HepG2 (cell line): ENCODE results near the gene GOLT1A. TPM values are rescaled to one million over a fixed set of nuclear protein-coding genes. Genes with fewer than 3 reads are reported as not detected.

Source experiments
- ATM ChIP-seq: fragments of 450-650 bp; IDR thresholded peaks from 2 replicates; pipeline ENCODE4 v1.7.1; 2017; ENCODE audit warnings: mild to moderate bottlenecking, borderline replicate concordance
- ETV5 ChIP-seq: IDR thresholded peaks from 2 replicates; pipeline ENCODE4 v1.6.1; 2018; ENCODE audit warnings: missing biosample characterization, missing genetic modification reagents, inconsistent platforms, borderline replicate concordance
- KMT2A ChIP-seq: sonication (generic); formaldehyde crosslinking; IDR thresholded peaks from 2 replicates; pipeline ENCODE4 v1.4.0; 2020; ENCODE audit warnings: missing genetic modification reagents
- NCOA5 ChIP-seq: sonication (generic); formaldehyde crosslinking; IDR thresholded peaks from 2 replicates; pipeline ENCODE4 v1.4.0; 2020; ENCODE audit warnings: missing genetic modification reagents
- POGZ ChIP-seq: sonication (generic); formaldehyde crosslinking; IDR thresholded peaks from 2 replicates; pipeline ENCODE4 v1.4.0; 2020; ENCODE audit warnings: mild to moderate bottlenecking, missing genetic modification reagents
- RARG ChIP-seq: sonication (generic); formaldehyde crosslinking; IDR thresholded peaks from 2 replicates; pipeline ENCODE4 v1.4.0; 2020; ENCODE audit warnings: low read depth, mild to moderate bottlenecking, missing genetic modification reagents
- SOX13 ChIP-seq, 3 experiments: fragments of 450-650 bp in 1 of 3; sonication (generic) in 1 of 3; formaldehyde crosslinking in 1 of 3; IDR thresholded peaks in 2 of 3; conservative IDR thresholded peaks in 1 of 3; 2 replicates each; pipeline versions ENCODE4 v1.5.0 to v1.6.1; 2016 to 2020; ENCODE audit warnings: antibody characterized with exemption in 1 of 3, mild to moderate bottlenecking in 1 of 3, missing compliant biosample characterization in 1 of 3, missing genetic modification reagents in 1 of 3, moderate library complexity in 1 of 3
- ZBTB40 ChIP-seq, 2 experiments: fragments of 450-650 bp in 1 of 2; sonication (generic) in 1 of 2; formaldehyde crosslinking in 1 of 2; IDR thresholded peaks; 2 replicates each; pipeline versions ENCODE4 v1.6.1 to v1.8.0; 2016 to 2022; ENCODE audit warnings: antibody characterized with exemption in 1 of 2, mild to moderate bottlenecking in 1 of 2, missing genetic modification reagents in 1 of 2
- ZNF160 ChIP-seq: sonication (generic); formaldehyde crosslinking; IDR thresholded peaks from 2 replicates; pipeline ENCODE4 v1.8.0; 2022; ENCODE audit warnings: mild to moderate bottlenecking, inconsistent platforms, missing genetic modification reagents
- ZNF337 ChIP-seq: sonication (generic); formaldehyde crosslinking; IDR thresholded peaks from 2 replicates; pipeline ENCODE4 v1.5.1; 2020; ENCODE audit warnings: missing genetic modification reagents, low read depth, mild to moderate bottlenecking, borderline replicate concordance
- ZNF576 ChIP-seq: sonication (generic); formaldehyde crosslinking; IDR thresholded peaks from 2 replicates; pipeline ENCODE4 v1.4.0; 2020; ENCODE audit warnings: mild to moderate bottlenecking, missing genetic modification reagents
- ZNF713 ChIP-seq: sonication (generic); formaldehyde crosslinking; IDR thresholded peaks from 2 replicates; pipeline ENCODE4 v1.4.0; 2020; ENCODE audit warnings: mild to moderate bottlenecking, missing genetic modification reagents
- ZNF761 ChIP-seq: sonication (generic); formaldehyde crosslinking; conservative IDR thresholded peaks from 2 replicates; pipeline ENCODE4 v1.4.0; 2020; ENCODE audit warnings: mild to moderate bottlenecking, missing genetic modification reagents
- ZNF770 ChIP-seq: sonication (generic); formaldehyde crosslinking; IDR thresholded peaks from 2 replicates; pipeline ENCODE4 v1.5.0; 2020; ENCODE audit warnings: mild to moderate bottlenecking, missing genetic modification reagents
- ZNF850 ChIP-seq: sonication (generic); formaldehyde crosslinking; conservative IDR thresholded peaks from 2 replicates; pipeline ENCODE4 v1.9.0; 2021; ENCODE audit warnings: mild to moderate bottlenecking, missing genetic modification reagents
- ZZZ3 ChIP-seq: sonication (generic); formaldehyde crosslinking; IDR thresholded peaks from 2 replicates; pipeline ENCODE4 v1.4.0; 2020; ENCODE audit warnings: missing genetic modification reagents, mild to moderate bottlenecking, borderline replicate concordance
- polyA plus RNA-seq, 8 experiments: library from polyadenylated mRNA; depleted of rRNA in 3 of 8; stranded (reverse) in 7 of 8; unstranded in 1 of 8; fragments of >200 nt; fragmentation: Illumina TruSeq in 4 of 8; extraction: Trizol in 4 of 8; gene quantifications; 2 replicates each; pipeline versions ENCODE4 v1.2.1 to v1.2.3, GENCODE V29; 2011 to 2016; ENCODE audit warnings: low read depth in 4 of 8, missing spikeins in 1 of 8, mixed read lengths in 1 of 8; ENCODE audit not compliant: insufficient read depth in 1 of 8
- total RNA-seq, 5 experiments: library from RNA; depleted of rRNA; stranded (reverse); fragments of >200 nt; fragmentation: Illumina TruSeq; extraction: Trizol; gene quantifications; 2 replicates each; pipeline ENCODE4 v1.2.3, GENCODE V29; 2016; ENCODE audit warnings: low read depth in 1 of 5

Gene GOLT1A
- total and polyA plus RNA-seq, 2 of the 13 experiments (the other 11 are each of a cell fraction or from before 2014, with no cell fraction given) = 25.8 to 28.0 TPM

GRCh38 chr1:204151552-204152309 is 62.1 kb downstream of the GOLT1A start, which contains the start of gene ETNK2 (continued):
- TF ChIP-seq ZNF770 = peak; percentile 60; the same call in 1 of the 2 replicates
- TF ChIP-seq ZNF761 (CRISPR knock-in tag) = 0 out of 2 replicates have a peak, but pooled peaks have one; percentile 29
- no peak for TF ChIP-seq ZNF713 (CRISPR knock-in tag)
- TF ChIP-seq ETV5 (CRISPR knock-in tag) = no peak
- TF ChIP-seq POGZ (CRISPR knock-in tag) = no peak
- TF ChIP-seq ZNF850 (CRISPR knock-in tag) = no peak
- TF ChIP-seq KMT2A = 0 out of 2 replicates have a peak, but pooled peaks have one; percentile 48
- no peak for TF ChIP-seq ZNF337 (CRISPR knock-in tag)
- 0 out of 2 replicates have a peak, but pooled peaks have one; percentile 68 for TF ChIP-seq ZNF160 (CRISPR knock-in tag)
- TF ChIP-seq ZZZ3 (CRISPR knock-in tag) = 0 out of 2 replicates have a peak, but pooled peaks have one; percentile 53
- TF ChIP-seq SOX13 (IDR thresholded peaks at IDR 0.05) = no peak
- TF ChIP-seq SOX13 (CRISPR knock-in tag; conservative IDR thresholded peaks at IDR 0.05 in 1 of 2, IDR thresholded peaks at IDR 0.05 in 1 of 2) = 0 out of 4 replicates have a peak, but pooled peaks of 1 of the 2 experiments have one; percentile 18
- no peak for TF ChIP-seq NCOA5 (CRISPR knock-in tag)
- no peak for TF ChIP-seq RARG (CRISPR knock-in tag)
- TF ChIP-seq ZBTB40 (IDR thresholded peaks at IDR 0.05) = no peak
- TF ChIP-seq ZBTB40 (CRISPR knock-in tag; IDR thresholded peaks at IDR 0.05) = peak; percentile 20; the same call in 1 of the 2 replicates
- TF ChIP-seq ATM = no peak
- TF ChIP-seq ZNF576 (CRISPR knock-in tag) = no peak
